ENCODE data around the gene DCAF8.

Gene DCAF8

GRCh38 chr1:160207771-160208556 is 54.4 kb downstream of the DCAF8 start:
- no peak overlapping the region for H3K4me3 Mint-ChIP-seq
- no peaks in the 10 kb centered on the region for H3K9me3 Mint-ChIP-seq (ENCODE audit: low read depth)
- H3K27ac Mint-ChIP-seq, result no peak overlapping the region
- H3K27me3 Mint-ChIP-seq, result no peaks in the 10 kb centered on the region
- peaks cover 4% of the 10 kb centered on the region for H3K36me3 Mint-ChIP-seq
- H3K4me1 Mint-ChIP-seq (ENCODE audit: low read depth), result peaks cover 47% of the 10 kb centered on the region

GRCh38 chr1:160207118-160207650 is 55.2 kb downstream of the DCAF8 start:
- H3K27ac Mint-ChIP-seq, result peak overlapping the region; percentile 48
- H3K4me1 Mint-ChIP-seq (ENCODE audit: low read depth), result peaks cover 47% of the 10 kb centered on the region
- peak overlapping the region; percentile 90 for H3K4me3 Mint-ChIP-seq
- no peaks in the 10 kb centered on the region for H3K9me3 Mint-ChIP-seq (ENCODE audit: low read depth)
- no peaks in the 10 kb centered on the region for H3K27me3 Mint-ChIP-seq
- H3K36me3 Mint-ChIP-seq, result peaks cover 4% of the 10 kb centered on the region

GRCh38 chr1:160206421-160207117 is 55.8 kb downstream of the DCAF8 start:
- peak overlapping the region; percentile 48 for H3K27ac Mint-ChIP-seq
- H3K9me3 Mint-ChIP-seq (ENCODE audit: low read depth), result no peaks in the 10 kb centered on the region
- H3K4me1 Mint-ChIP-seq (ENCODE audit: low read depth), result peaks cover 47% of the 10 kb centered on the region
- peak overlapping the region; percentile 90 for H3K4me3 Mint-ChIP-seq
- H3K36me3 Mint-ChIP-seq, result peaks cover 3% of the 10 kb centered on the region
- H3K27me3 Mint-ChIP-seq, result no peaks in the 10 kb centered on the region

GRCh38 chr1:160206036-160206389 is 56.3 kb downstream of the DCAF8 start:
- Mint-ChIP-seq H3K27ac (peak overlapping the region; percentile 48), H3K4me3 (peak overlapping the region; percentile 90), H3K36me3 (peaks cover 2% of the 10 kb centered on the region), H3K4me1 (ENCODE audit: low read depth) (peaks cover 47% of the 10 kb centered on the region), H3K27me3 (no peaks in the 10 kb centered on the region), H3K9me3 (ENCODE audit: low read depth) (no peaks in the 10 kb centered on the region)

- Mint-ChIP-seq H3K27ac (peak within 1 kb of the TSS; percentile 78), H3K4me3 (peak within 1 kb of the TSS; percentile 90), H3K4me1 (ENCODE audit: low read depth) (peaks cover 46% of the 10 kb centered on the region), H3K36me3 (peaks cover 2% of the 10 kb centered on the region), H3K27me3 (no peaks in the 10 kb centered on the region), H3K9me3 (ENCODE audit: low read depth) (no peaks in the 10 kb centered on the region)
Observed at GRCh38 chr1:160205242-160206035, 56.9 kb downstream of the DCAF8 start, which contains the start of gene PEA15. Gene PEA15, plus strand, starts transcription at chr1:160205384. Its CDS starts 6,161 bp downstream, at chr1:160211545.

- no peaks in the 10 kb centered on the region for H3K9me3 Mint-ChIP-seq (ENCODE audit: low read depth)
- H3K27me3 Mint-ChIP-seq, result no peaks in the 10 kb centered on the region
- peaks cover 2% of the 10 kb centered on the region for H3K36me3 Mint-ChIP-seq
- H3K4me3 Mint-ChIP-seq, result peak overlapping the region; percentile 90
- peaks cover 38% of the 10 kb centered on the region for H3K4me1 Mint-ChIP-seq (ENCODE audit: low read depth)
- peak overlapping the region; percentile 77 for H3K27ac Mint-ChIP-seq
Observed at GRCh38 chr1:160204526-160205241, 57.7 kb downstream of the DCAF8 start.

DNA sequence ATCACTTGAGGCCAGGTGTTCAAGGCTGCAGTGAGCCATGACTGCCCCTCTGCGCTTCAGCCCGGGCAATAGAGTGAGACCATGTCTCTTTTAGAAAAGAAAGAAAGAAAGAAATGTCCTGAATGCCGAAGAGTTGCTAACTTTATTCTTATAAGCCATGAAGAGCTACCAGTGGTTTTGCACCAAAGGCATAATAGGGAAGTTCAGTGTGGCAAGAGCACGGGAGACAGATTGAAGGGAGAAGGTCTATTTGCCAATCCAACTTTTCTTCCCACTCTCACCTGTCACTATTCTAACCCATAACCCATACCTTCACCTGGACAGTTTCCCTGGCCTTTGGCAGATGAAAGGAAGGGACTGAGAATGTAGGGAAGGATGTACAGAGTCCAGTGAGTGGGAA is 61.6 kb downstream of the DCAF8 start:
- peaks cover 13% of the 10 kb centered on the region for H3K4me1 Mint-ChIP-seq (ENCODE audit: low read depth)
- H3K9me3 Mint-ChIP-seq (ENCODE audit: low read depth), result no peaks in the 10 kb centered on the region
- no peaks in the 10 kb centered on the region for H3K36me3 Mint-ChIP-seq
- no peaks in the 10 kb centered on the region for H3K27me3 Mint-ChIP-seq
- no peak overlapping the region for H3K4me3 Mint-ChIP-seq
- no peak overlapping the region for H3K27ac Mint-ChIP-seq

- H3K36me3 Mint-ChIP-seq, result no peaks in the 10 kb centered on the region
- H3K27me3 Mint-ChIP-seq, result no peaks in the 10 kb centered on the region
- no peak overlapping the region for H3K27ac Mint-ChIP-seq
- no peaks in the 10 kb centered on the region for H3K9me3 Mint-ChIP-seq (ENCODE audit: low read depth)
- no peaks in the 10 kb centered on the region for H3K4me1 Mint-ChIP-seq (ENCODE audit: low read depth)
- no peak overlapping the region for H3K4me3 Mint-ChIP-seq
Observed at GRCh38 chr1:160197231-160197630, 65.1 kb downstream of the DCAF8 start.

DNA sequence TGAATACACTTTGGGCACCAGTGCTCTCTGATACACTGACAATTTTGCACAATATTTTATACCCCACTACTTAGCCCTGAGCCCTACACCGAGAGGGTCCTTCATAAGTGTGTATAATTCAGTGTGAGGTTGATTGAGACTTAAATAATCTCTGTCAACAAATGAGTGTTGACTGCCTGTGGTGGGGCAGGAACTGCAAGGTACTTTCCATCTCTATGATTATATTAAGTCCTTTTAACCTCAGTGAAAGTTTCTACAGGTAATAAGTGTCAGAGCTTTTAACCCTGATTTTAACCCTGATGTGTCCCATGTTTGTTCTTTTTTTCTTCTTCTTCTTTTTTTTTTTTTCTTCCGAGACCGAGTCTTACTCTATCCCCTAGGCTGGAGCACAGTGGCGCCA is 66.2 kb downstream of the DCAF8 start:
- Mint-ChIP-seq H3K4me3 (no peak overlapping the region), H3K27ac (no peak overlapping the region), H3K9me3 (ENCODE audit: low read depth) (no peaks in the 10 kb centered on the region), H3K27me3 (no peaks in the 10 kb centered on the region), H3K4me1 (ENCODE audit: low read depth) (no peaks in the 10 kb centered on the region), H3K36me3 (no peaks in the 10 kb centered on the region)

GRCh38 chr1:160194737-160195059 is 67.7 kb downstream of the DCAF8 start:
- H3K4me1 Mint-ChIP-seq (ENCODE audit: low read depth), result no peaks in the 10 kb centered on the region
- H3K27ac Mint-ChIP-seq, result no peak overlapping the region
- H3K27me3 Mint-ChIP-seq, result no peaks in the 10 kb centered on the region
- H3K36me3 Mint-ChIP-seq, result no peaks in the 10 kb centered on the region
- no peak overlapping the region for H3K4me3 Mint-ChIP-seq
- no peaks in the 10 kb centered on the region for H3K9me3 Mint-ChIP-seq (ENCODE audit: low read depth)

GRCh38 chr1:160193832-160194736 is 68.3 kb downstream of the DCAF8 start:
- Mint-ChIP-seq H3K27ac (no peak overlapping the region), H3K4me1 (ENCODE audit: low read depth) (no peaks in the 10 kb centered on the region), H3K9me3 (ENCODE audit: low read depth) (no peaks in the 10 kb centered on the region), H3K27me3 (no peaks in the 10 kb centered on the region), H3K4me3 (no peak overlapping the region), H3K36me3 (no peaks in the 10 kb centered on the region)

- no peaks in the 10 kb centered on the region for H3K9me3 Mint-ChIP-seq (ENCODE audit: low read depth)
- no peaks in the 10 kb centered on the region for H3K27me3 Mint-ChIP-seq
- no peak overlapping the region for H3K4me3 Mint-ChIP-seq
- no peaks in the 10 kb centered on the region for H3K36me3 Mint-ChIP-seq
- no peak overlapping the region for H3K27ac Mint-ChIP-seq
- no peaks in the 10 kb centered on the region for H3K4me1 Mint-ChIP-seq (ENCODE audit: low read depth)
Observed at GRCh38 chr1:160193091-160193819, 69.1 kb downstream of the DCAF8 start.

GRCh38 chr1:160192234-160192633 is 70.1 kb downstream of the DCAF8 start:
- Mint-ChIP-seq H3K4me3 (no peak overlapping the region), H3K9me3 (ENCODE audit: low read depth) (no peaks in the 10 kb centered on the region), H3K36me3 (no peaks in the 10 kb centered on the region), H3K27me3 (no peaks in the 10 kb centered on the region), H3K4me1 (ENCODE audit: low read depth) (no peaks in the 10 kb centered on the region), H3K27ac (no peak overlapping the region)
